A673 (cell line): ENCODE data around the gene CHP2. TPM values are rescaled to one million over a fixed set of nuclear protein-coding genes. Genes with fewer than 3 reads are reported as not detected.

Experiments
- BruUV-seq: library from RNA; stranded (reverse); fragments of 400-500 nt; replicated peaks from 2 replicates; lab custom pipeline; 2021; lab: Mats Ljungman, UMichigan
- CTCF ChIA-PET: fragments of 300-600 bp; sonication (Branson Sonifier 250); formaldehyde crosslinking; loops from one replicate; lab custom pipeline; 2022; ENCODE audit warnings: antibody characterized with exemption; lab: Charles Lee
- POLR2A ChIA-PET: fragments of 300-600 bp; sonication (Branson Sonifier 250); formaldehyde crosslinking; loops from one replicate; lab custom pipeline; 2022; ENCODE audit warnings: antibody characterized with exemption; ENCODE audit not compliant: low non-redundant PET; lab: Charles Lee
- DNase-seq: peaks from one replicate; pipeline ENCODE4 v3.0.0-alpha.2; 2015; ENCODE audit warnings: low spot score
- H3K27ac ChIP-seq: fragments of 200-600 bp; sonication (generic); 2 replicates; pipeline ENCODE4 v1.5.1; 2016; ENCODE audit warnings: mixed run types, low read depth, mild to moderate bottlenecking, mixed read lengths, antibody characterized with exemption, low read length; ENCODE audit not compliant: poor library complexity, severe bottlenecking
- H3K27me3 ChIP-seq: fragments of 200-600 bp; sonication (generic); replicated peaks from 2 replicates; pipeline ENCODE4 v1.6.1; 2017; ENCODE audit warnings: mixed run types, low read depth, mild to moderate bottlenecking, mixed read lengths, antibody characterized with exemption, low read length; ENCODE audit not compliant: insufficient read depth, poor library complexity
- H3K36me3 ChIP-seq: fragments of 200-600 bp; sonication (generic); 2 replicates; pipeline ENCODE4 v1.6.1; 2016; ENCODE audit warnings: mixed run types, mild to moderate bottlenecking, mixed read lengths, antibody characterized with exemption, low read length; ENCODE audit not compliant: insufficient read depth, poor library complexity, severe bottlenecking
- H3K4me1 ChIP-seq: fragments of 200-600 bp; sonication (generic); 2 replicates; pipeline ENCODE4 v1.6.1; 2017; ENCODE audit warnings: mixed run types, mild to moderate bottlenecking, mixed read lengths, antibody characterized with exemption, low read length; ENCODE audit not compliant: insufficient read depth, poor library complexity, severe bottlenecking
- H3K4me3 ChIP-seq: fragments of 200-600 bp; sonication (generic); 2 replicates; pipeline ENCODE4 v1.5.1; 2016; ENCODE audit warnings: low read depth, mixed run types, mild to moderate bottlenecking, mixed read lengths, low read length; ENCODE audit not compliant: poor library complexity, severe bottlenecking
- H3K9me3 ChIP-seq: fragments of 200-600 bp; sonication (generic); 2 replicates; pipeline ENCODE4 v1.6.1; 2016; ENCODE audit warnings: mixed run types, low read depth, mild to moderate bottlenecking, mixed read lengths, antibody characterized with exemption, low read length; ENCODE audit not compliant: poor library complexity, severe bottlenecking
- CTCF ChIP-seq: fragments of 300-800, 200-600 bp; sonication (generic); conservative IDR thresholded peaks from 2 replicates; pipeline ENCODE4 v1.5.1; 2017; ENCODE audit warnings: low read depth, mild to moderate bottlenecking, antibody characterized with exemption, low read length, moderate library complexity, mixed read lengths
- EZH2 ChIP-seq: fragments of 200-600 bp; sonication (generic); IDR thresholded peaks from 2 replicates; pipeline ENCODE4 v1.6.1; 2017; ENCODE audit warnings: borderline replicate concordance, low read depth, mild to moderate bottlenecking, mixed read lengths, antibody characterized with exemption, low read length; ENCODE audit not compliant: poor library complexity, severe bottlenecking
- intact Hi-C: fragments of 100-400 bp; cut with micrococcal nuclease; formaldehyde crosslinking; loops from one replicate; pipeline ENCODE4 v1.10.0; 2022; ENCODE audit not compliant: unreplicated experiment
- total RNA-seq: library from RNA; stranded (reverse); gene quantifications from 2 replicates; pipeline ENCODE4 v1.2.3, GENCODE V29; 2021

CHP2 gene
- total RNA-seq, 1 experiment from 2014 or later: 0.99 TPM

DNA sequence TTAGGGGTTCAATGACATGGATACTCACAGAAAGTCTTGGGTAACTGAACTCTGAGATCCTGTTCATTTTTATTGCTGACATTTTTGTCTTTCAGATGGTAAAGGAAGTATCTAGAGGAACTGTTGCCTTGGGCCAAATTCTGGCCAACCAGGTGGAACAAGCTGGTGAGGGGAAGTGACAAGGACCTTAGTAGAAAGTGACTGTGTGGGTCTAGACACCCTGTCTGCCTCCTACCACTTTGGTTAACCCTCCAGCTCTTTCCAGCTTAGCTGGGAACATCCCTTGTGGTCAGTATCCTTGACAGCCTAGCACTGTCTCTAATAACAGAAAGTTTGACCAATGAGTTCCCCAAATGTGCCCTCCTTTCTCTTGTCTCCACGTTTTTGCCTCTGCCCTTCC is 52.2 kb downstream of the CHP2 start:
- Histone ChIP-seq H3K27ac (no peak overlapping the region), H3K36me3 (no peaks in the 10 kb centered on the region), H3K9me3 (no peaks in the 10 kb centered on the region), H3K4me3 (no peak overlapping the region), H3K4me1 (peaks cover 17% of the 10 kb centered on the region), H3K27me3 (no peaks in the 10 kb centered on the region)
- TF ChIP-seq EZH2 (no peak), CTCF (no peak)
- intact Hi-C loops: no loop called here
- CTCF ChIA-PET: interaction anchor here (1.6 kb wide), 1 partner anchor 203 kb away, joined by 5 read pairs; no protein-coding TSS in a partner anchor
- POLR2A ChIA-PET: no interaction called here
- BruUV-seq: no TSS peak
- no peak for DNase-seq

Other genes starting within 250 kb of the CHP2 start
- 126 and 142 TPM in 2 replicates for gene GGA2, start 244.5 kb upstream of the CHP2 start, total RNA-seq
- gene EARS2, start 197.7 kb upstream of the CHP2 start, total RNA-seq: 32.7 and 38.9 TPM in 2 replicates
- gene UBFD1, start 197.3 kb upstream of the CHP2 start, total RNA-seq: 121 and 124 TPM in 2 replicates
- gene NDUFAB1, start 158.7 kb upstream of the CHP2 start, total RNA-seq: 178 and 184 TPM in 2 replicates
- 23.9 and 27.2 TPM in 2 replicates for gene PALB2, start 113.7 kb upstream of the CHP2 start, total RNA-seq
- gene DCTN5, start 113.6 kb upstream of the CHP2 start, total RNA-seq: 83.2 and 95.1 TPM in 2 replicates
- gene PLK1, start 76.1 kb upstream of the CHP2 start, total RNA-seq: 227 and 234 TPM in 2 replicates
- not detected in 2 replicates for gene ERN2, start 41.8 kb upstream of the CHP2 start, total RNA-seq
- 158 and 171 TPM in 2 replicates for gene PRKCB, start 81.0 kb downstream of the CHP2 start, total RNA-seq